ENCODE data around the gene IL27RA.
"Not testable (repeated sequence)": the region's sequence is repeated elsewhere in the genome, so short reads cannot be mapped to it uniquely, and the experiment has no call there.

The IL27RA gene

DNA sequence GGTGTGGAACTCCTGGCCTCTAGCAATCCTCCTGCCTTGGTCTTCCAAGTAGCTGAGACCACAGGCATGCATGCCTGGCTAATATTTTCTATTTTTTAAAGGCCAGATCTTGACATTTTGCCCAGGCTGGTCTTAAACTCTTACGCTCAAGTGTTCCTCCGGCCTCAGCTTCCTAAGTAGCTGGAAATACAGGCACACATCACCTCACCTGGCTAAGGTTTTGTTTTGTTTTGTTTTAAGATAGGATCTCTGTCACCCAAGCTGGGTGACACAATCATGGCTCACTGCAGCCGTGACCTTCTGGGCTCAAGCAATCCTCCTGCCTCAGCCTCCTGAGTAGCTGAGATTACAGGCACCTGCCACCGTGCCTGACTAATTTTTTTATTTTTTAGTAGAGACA is 9.1 kb upstream of the IL27RA start:
- no peak overlapping the region for H3K4me3 ChIP-seq (ENCODE audit: low read depth, low read length)
- no peak for DNase-seq (ENCODE audit: low read depth)
- TF ChIP-seq POLR2A (IDR thresholded peaks at IDR 0.05; ENCODE audit: extremely low read depth, insufficient read length) (no peak), MYC (IDR thresholded peaks at IDR 0.05; ENCODE audit: low read depth, low read length) (no peak)
- TF ChIP-seq, protein P1, sequence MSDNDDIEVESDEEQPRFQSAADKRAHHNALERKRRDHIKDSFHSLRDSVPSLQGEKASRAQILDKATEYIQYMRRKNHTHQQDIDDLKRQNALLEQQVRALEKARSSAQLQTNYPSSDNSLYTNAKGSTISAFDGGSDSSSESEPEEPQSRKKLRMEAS (IDR thresholded peaks at IDR 0.05; ENCODE audit: low read depth, low read length) = no peak
- TF ChIP-seq, protein P2, sequence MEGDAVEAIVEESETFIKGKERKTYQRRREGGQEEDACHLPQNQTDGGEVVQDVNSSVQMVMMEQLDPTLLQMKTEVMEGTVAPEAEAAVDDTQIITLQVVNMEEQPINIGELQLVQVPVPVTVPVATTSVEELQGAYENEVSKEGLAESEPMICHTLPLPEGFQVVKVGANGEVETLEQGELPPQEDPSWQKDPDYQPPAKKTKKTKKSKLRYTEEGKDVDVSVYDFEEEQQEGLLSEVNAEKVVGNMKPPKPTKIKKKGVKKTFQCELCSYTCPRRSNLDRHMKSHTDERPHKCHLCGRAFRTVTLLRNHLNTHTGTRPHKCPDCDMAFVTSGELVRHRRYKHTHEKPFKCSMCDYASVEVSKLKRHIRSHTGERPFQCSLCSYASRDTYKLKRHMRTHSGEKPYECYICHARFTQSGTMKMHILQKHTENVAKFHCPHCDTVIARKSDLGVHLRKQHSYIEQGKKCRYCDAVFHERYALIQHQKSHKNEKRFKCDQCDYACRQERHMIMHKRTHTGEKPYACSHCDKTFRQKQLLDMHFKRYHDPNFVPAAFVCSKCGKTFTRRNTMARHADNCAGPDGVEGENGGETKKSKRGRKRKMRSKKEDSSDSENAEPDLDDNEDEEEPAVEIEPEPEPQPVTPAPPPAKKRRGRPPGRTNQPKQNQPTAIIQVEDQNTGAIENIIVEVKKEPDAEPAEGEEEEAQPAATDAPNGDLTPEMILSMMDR (IDR thresholded peaks at IDR 0.05; ENCODE audit: low read depth, low read length) = no peak

DNA sequence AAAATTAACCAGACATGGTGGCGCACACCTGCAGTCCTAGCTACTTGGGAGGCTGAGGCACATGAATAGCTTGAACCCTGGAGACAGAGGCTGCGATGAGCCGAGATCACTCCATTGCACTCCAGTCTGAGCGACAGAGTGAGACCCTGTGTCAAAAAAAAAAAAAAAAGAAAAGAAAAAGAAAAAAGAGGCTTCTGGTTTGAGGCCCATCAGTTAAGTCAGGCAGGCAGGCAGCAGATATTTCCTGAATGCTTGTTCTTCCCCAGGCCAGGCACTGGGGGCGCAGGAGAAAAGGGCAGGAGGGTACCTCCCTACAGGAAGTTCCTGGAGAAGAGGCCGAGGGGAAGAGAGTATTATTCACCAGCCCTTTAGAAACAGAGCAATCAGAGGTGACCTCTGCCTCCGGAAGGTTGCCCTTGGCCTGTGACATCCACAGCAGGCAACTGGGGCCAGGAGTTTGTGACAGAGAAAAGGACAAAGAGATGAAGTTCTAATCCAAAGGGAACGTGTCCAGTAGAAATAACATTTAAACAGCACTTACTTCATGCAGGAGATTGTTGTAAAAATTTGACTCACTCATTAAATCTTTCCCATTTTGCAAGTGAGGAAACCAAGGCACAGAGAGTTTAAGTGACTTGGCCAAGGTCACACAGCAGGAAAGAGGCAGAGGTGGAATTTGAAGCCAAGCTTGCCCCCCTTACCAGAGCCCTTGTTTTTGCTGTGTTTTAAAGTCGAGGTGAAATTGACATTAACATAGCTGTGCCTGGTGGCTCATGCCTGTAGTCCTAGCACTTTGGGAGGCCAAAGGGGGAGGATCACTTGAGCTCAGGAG is 7.9 kb upstream of the IL27RA start:
- peak; percentile 87 for DNase-seq (ENCODE audit: low read depth)
- TF ChIP-seq POLR2A (IDR thresholded peaks at IDR 0.05; ENCODE audit: extremely low read depth, insufficient read length) (no peak), MYC (IDR thresholded peaks at IDR 0.05; ENCODE audit: low read depth, low read length) (no peak)
- TF ChIP-seq, protein P2 (IDR thresholded peaks at IDR 0.05; ENCODE audit: low read depth, low read length) = peak; percentile 71
- no peak overlapping the region for H3K4me3 ChIP-seq (ENCODE audit: low read depth, low read length)

DNA sequence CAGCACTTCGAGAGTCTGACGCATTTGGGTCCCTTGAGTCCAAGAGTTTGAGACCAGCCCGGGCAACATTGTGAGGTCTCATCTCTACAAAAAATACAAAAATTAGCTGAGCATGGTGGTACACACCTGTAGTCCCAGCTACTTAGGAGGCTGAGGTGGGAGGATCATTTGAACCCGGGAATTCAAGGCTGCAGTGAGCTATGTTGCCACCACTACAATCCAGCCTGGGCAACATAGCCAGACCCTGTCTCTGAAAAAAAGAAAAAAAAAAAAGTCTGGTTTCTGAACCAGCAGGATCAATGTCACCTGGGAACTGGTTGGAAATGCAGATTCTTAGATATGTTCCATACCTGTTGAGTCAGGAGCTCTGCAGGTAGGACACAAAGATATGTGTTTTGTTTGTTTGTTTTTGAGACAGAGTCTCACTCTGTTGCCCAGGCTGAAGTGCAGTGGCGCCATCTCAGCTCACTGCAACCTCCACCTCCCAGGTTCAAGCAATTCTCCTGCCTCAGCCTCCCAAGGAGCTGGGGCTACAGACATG is 4.8 kb upstream of the IL27RA start:
- DNase-seq (ENCODE audit: low read depth); H3K4me3 ChIP-seq (ENCODE audit: low read depth, low read length): not testable (repeated sequence)

DNA sequence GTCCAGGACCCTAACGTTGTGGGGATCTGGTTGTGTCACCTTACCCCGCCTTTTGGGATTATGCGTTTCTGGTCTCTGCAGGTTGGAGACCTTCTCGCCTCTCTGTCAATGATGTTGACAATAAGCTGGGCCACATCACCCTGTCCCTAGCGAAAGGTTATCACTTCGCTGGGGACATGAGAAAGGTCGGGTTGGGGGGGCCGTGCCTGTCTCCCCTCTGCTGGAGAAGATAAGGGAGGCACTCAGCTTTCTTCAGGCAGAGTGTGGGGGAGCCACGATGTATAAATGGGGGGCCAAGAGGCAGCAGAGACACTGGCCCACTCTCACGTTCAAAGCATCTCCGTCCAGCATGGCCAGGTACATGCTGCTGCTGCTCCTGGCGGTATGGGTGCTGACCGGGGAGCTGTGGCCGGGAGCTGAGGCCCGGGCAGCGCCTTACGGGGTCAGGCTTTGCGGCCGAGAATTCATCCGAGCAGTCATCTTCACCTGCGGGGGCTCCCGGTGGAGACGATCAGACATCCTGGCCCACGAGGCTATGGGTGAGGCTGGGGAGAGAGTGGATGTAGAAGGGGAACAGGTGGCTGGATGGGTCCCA is 3.6 kb upstream of the IL27RA start, which contains the start of gene RLN3:
RLN3 (plus strand) TSS at position 293 of the 595 bp plus-strand sequence; CDS start at position 350, 57 bp downstream.
- DNase-seq (ENCODE audit: low read depth) = no peak
- TF ChIP-seq MYC (IDR thresholded peaks at IDR 0.05; ENCODE audit: low read depth, low read length) = no peak
- TF ChIP-seq, protein P1 (IDR thresholded peaks at IDR 0.05; ENCODE audit: low read depth, low read length) = no peak
- TF ChIP-seq, protein P2 (IDR thresholded peaks at IDR 0.05; ENCODE audit: low read depth, low read length) = no peak
- TF ChIP-seq POLR2A (IDR thresholded peaks at IDR 0.05; ENCODE audit: extremely low read depth, insufficient read length) = no peak
- no peak within 1 kb of the TSS for H3K4me3 ChIP-seq (ENCODE audit: low read depth, low read length)

DNA sequence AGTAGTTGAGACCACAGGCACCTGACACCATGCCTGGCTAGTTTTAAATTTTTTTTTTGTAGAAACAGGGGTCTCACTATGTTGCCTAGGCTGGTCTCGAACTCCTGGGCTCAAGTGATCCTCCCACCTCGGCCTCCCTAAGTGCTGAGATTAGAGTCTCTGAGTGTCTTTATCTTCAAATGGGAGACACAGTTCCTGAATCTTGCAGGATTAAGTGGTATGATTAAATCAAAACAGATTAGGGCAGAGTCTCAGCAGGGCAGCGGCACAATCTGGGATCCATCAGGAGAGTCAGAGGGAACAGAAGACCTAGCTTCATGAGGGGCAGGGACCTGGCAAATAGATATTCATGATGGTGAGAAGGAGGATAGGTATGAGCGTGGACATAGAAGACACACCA is 2.7 kb upstream of the IL27RA start:
- no peak for DNase-seq (ENCODE audit: low read depth)
- TF ChIP-seq, protein P1 (IDR thresholded peaks at IDR 0.05; ENCODE audit: low read depth, low read length) = no peak
- no peak for TF ChIP-seq MYC (IDR thresholded peaks at IDR 0.05; ENCODE audit: low read depth, low read length)
- TF ChIP-seq POLR2A (IDR thresholded peaks at IDR 0.05; ENCODE audit: extremely low read depth, insufficient read length) = no peak
- TF ChIP-seq, protein P2 (IDR thresholded peaks at IDR 0.05; ENCODE audit: low read depth, low read length) = no peak
- no peak overlapping the region for H3K4me3 ChIP-seq (ENCODE audit: low read depth, low read length)

DNA sequence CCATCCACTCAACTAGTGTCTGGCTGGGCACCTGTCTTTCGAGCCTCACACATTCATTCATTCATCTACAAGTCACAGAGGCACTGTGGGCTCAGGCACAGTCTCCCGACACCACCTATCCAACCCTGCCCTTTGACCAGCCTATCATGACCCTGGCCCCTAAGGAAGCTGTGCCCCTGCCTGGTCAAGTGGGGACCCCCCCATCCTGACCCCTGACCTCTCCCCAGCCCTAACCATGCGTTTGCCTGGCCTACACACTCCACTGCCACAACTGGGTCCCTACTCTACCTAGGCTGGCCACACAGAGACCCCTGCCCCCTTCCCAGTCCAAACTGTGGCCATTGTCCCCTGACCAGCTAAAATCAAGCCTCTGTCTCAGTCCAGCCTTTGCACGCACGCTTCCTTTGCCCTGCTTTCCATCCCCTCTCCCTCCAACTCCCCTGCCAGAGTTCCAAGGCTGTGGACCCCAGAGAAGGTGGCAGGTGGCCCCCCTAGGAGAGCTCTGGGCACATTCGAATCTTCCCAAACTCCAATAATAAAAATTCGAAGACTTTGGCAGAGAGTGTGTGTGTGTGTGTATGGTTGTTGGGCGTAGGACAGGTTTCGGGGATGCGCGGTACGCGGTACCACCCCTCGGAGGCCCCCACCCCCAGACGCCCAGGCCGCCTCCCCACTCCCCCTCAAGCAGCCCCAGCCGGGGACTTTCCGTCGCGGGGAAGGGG is 404 bp upstream of the IL27RA start:
- no peak for DNase-seq (ENCODE audit: low read depth)
- TF ChIP-seq POLR2A (IDR thresholded peaks at IDR 0.05; ENCODE audit: extremely low read depth, insufficient read length) (no peak), MYC (IDR thresholded peaks at IDR 0.05; ENCODE audit: low read depth, low read length) (no peak)
- TF ChIP-seq, protein P2 (IDR thresholded peaks at IDR 0.05; ENCODE audit: low read depth, low read length) = no peak
- TF ChIP-seq, protein P1 (IDR thresholded peaks at IDR 0.05; ENCODE audit: low read depth, low read length) = no peak
- H3K4me3 ChIP-seq (ENCODE audit: low read depth, low read length) = peak overlapping the region; percentile 69
